Transverse colon (tissue), 4 donors: ENCODE data around the gene ELN. TPM values are rescaled to one million over a fixed set of nuclear protein-coding genes. Genes with fewer than 3 reads are reported as not detected.

Experiments
- DNase-seq: peaks from one replicate; pipeline ENCODE4 v3.0.0-alpha.2; 2019
- H3K27ac ChIP-seq, 4 donors: fragments of 200-600 bp; sonication (generic); 2 replicates each; pipeline ENCODE4 v1.5.1; 2016 to 2018; ENCODE audit warnings: inconsistent platforms in 4 of 4
- H3K27me3 ChIP-seq: fragments of 200-600 bp; sonication (generic); 2 replicates; pipeline ENCODE4 v1.5.1; 2017; ENCODE audit warnings: inconsistent platforms
- H3K36me3 ChIP-seq, 4 donors: fragments of 200-600 bp; sonication (generic); 2 replicates each; pipeline ENCODE4 v1.5.1; 2017 to 2019; ENCODE audit warnings: inconsistent platforms in 4 of 4
- H3K4me1 ChIP-seq, 4 donors: fragments of 200-600 bp; sonication (generic); 2 replicates each; pipeline ENCODE4 v1.5.1; 2017 to 2020; ENCODE audit warnings: inconsistent platforms in 4 of 4
- H3K4me3 ChIP-seq, 4 donors: fragments of 200-600 bp; sonication (generic); 1 replicate in 1 of 4; 2 replicates in 3 of 4; pipeline versions ENCODE4 v1.5.1 to v1.6.1; 2017 to 2019; ENCODE audit warnings: inconsistent platforms in 4 of 4
- H3K9me3 ChIP-seq, 2 donors: fragments of 200-600 bp; sonication (generic); 2 replicates each; pipeline ENCODE4 v1.5.1; 2017 to 2019; ENCODE audit warnings: inconsistent platforms in 2 of 2
- EP300 ChIP-seq: sonication (generic); formaldehyde crosslinking; IDR thresholded peaks from one replicate; pipeline ENCODE4 v1.6.1; 2017; ENCODE audit warnings: antibody characterized with exemption, low read depth
- POLR2A ChIP-seq: fragments of 450-650 bp; IDR thresholded peaks from one replicate; pipeline ENCODE4 v1.6.1; 2016; ENCODE audit warnings: antibody characterized with exemption, mild to moderate bottlenecking, moderate library complexity
- POLR2AphosphoS5 ChIP-seq, 3 donors: sonication (generic); formaldehyde crosslinking; IDR thresholded peaks; one replicate each; pipeline ENCODE4 v1.6.1; 2016; ENCODE audit warnings: antibody characterized with exemption in 3 of 3
- WGBS, 2 donors: methylation state at CpG; one replicate each; pipeline ENCODE4 v1.1.5; 2018; ENCODE audit warnings: low coverage in 1 of 2; 5-methylcytosine and 5-hydroxymethylcytosine counted together
- in situ Hi-C, 4 donors: fragments of 200-750 bp; cut with MboI; loops; one replicate each; pipeline versions ENCODE4 v1.15.0 to v1.15.1; 2017; ENCODE audit warnings: low sequenced_read_pairs in 3 of 4, low pct_ligation_motif_present in 1 of 4, low pct_unique_long_range_greater_than_20kb in 1 of 4
- intact Hi-C: fragments of 100-400 bp; cut with DNase I; formaldehyde crosslinking; loops from one replicate; pipeline ENCODE4 v1.15.1; 2023; ENCODE audit warnings: low total_unique reads
- total RNA-seq, 4 donors: library from RNA; depleted of rRNA; stranded (reverse); fragments of >200 nt; gene quantifications; one replicate each; pipeline ENCODE4 v1.1.0, GENCODE V29; 2016
- TF ChIP-seq, protein P1 (sequence below), 5 experiments: fragments of 200-600 bp in 3 of 5; fragments of 450-650 bp in 2 of 5; sonication (generic) in 3 of 5; IDR thresholded peaks; 1 replicate in 2 of 5; 2 replicates in 3 of 5; pipeline ENCODE4 v1.5.1; 2016 to 2017; ENCODE audit warnings: antibody characterized with exemption in 5 of 5, inconsistent platforms in 3 of 5, mild to moderate bottlenecking in 2 of 5, moderate library complexity in 1 of 5

The ELN gene
- total RNA-seq, 4 donors from 2014 or later, result 8.4 to 147 (median 25.8) TPM

DNA sequence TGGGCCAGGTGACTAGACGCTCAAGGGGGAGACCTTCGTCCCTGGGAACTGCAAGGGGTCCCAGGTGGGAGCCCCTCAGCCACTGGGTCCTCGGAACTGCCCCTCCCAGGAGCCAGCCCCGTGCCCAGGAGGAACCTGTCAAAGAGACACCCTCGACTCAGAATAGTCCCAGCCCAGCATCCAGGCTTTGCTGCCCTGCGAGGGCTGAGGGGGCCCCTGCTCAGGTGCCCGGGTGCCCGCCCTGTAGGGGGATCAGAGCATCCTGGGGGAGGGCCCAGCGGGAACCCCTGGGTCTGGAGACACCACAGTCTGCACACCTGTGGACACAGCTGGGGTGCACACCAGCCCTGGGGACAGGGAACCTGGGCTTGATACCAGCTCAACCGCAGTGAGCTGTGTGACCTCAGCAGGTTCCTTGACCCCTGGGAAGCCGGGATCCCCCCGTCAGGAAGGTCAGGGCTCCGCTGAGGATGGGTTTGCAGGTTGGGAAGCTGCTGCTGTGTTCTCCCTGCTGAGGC lies 407 bp downstream of the ELN start:
- Histone ChIP-seq H3K27ac (peak overlapping the region; percentile 77 to 95 (median 82)), H3K27me3 (peaks cover 6% of the 10 kb centered on the region), H3K9me3 (no peaks in the 10 kb centered on the region), H3K4me1 (peaks cover 22 to 47% (median 36%) of the 10 kb centered on the region in 4 donors), H3K4me3 (peak overlapping the region; percentile 37 to 49 (median 43)), H3K36me3 (no peaks in the 10 kb centered on the region)
- intact Hi-C loops, result no loop called here
- no peak for DNase-seq
- 43% methylated on average over 10 of the region's 13 CpGs; no CpG with 5 or more reads in 1 of the 2 donors for WGBS, 2 donors
- TF ChIP-seq POLR2AphosphoS5 (IDR thresholded peaks at IDR 0.05) (no peak), EP300 (no peak), POLR2A (no peak)
- TF ChIP-seq, protein P1, sequence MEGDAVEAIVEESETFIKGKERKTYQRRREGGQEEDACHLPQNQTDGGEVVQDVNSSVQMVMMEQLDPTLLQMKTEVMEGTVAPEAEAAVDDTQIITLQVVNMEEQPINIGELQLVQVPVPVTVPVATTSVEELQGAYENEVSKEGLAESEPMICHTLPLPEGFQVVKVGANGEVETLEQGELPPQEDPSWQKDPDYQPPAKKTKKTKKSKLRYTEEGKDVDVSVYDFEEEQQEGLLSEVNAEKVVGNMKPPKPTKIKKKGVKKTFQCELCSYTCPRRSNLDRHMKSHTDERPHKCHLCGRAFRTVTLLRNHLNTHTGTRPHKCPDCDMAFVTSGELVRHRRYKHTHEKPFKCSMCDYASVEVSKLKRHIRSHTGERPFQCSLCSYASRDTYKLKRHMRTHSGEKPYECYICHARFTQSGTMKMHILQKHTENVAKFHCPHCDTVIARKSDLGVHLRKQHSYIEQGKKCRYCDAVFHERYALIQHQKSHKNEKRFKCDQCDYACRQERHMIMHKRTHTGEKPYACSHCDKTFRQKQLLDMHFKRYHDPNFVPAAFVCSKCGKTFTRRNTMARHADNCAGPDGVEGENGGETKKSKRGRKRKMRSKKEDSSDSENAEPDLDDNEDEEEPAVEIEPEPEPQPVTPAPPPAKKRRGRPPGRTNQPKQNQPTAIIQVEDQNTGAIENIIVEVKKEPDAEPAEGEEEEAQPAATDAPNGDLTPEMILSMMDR (IDR thresholded peaks at IDR 0.05), result no peak
- in situ Hi-C loops, result loop anchor here in 3 of 4 donors (10.0 kb wide), 1 partner anchor 154 kb away; no protein-coding TSS in a partner anchor

DNA sequence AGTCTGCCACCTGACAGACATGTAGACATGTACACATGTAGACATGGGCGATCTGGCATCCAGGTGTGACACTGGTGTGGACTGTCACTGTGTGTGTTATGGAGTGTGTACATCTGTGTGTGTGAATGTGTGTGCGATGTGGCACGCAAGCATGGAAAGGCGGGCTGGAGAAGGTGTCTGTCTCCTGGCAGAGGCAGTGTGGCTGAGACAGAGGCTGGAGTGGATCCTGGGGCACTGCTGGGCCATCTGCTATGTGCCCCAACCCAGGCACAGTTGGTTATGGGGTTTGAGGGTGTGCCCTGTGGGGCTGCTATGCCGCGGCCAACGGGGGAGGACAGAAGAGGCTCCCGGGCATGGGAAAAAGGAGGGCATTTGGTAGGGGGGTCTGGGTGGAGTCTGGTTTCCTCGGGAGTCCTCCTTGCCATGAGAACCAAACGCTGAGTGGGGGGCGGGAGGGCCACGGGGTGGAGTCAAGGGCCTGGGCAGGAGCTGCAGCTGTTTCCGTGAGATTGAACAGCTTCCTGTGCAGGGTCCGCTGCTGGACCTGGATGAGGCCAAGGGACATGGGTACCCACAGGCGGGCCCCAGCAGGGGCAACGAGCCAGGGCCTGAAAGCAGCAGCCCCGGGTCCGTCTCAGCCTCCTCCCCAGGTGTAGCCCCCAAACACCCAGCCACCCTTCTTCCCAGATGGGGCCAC lies 1.3 kb downstream of the ELN start:
- Histone ChIP-seq H3K27ac (peak overlapping the region; percentile 58 to 95 (median 81)), H3K9me3 (no peaks in the 10 kb centered on the region), H3K4me1 (peaks cover 28 to 50% (median 42%) of the 10 kb centered on the region in 4 donors), H3K4me3 (peak overlapping the region in 3 of 4 donors; percentile 37 to 49 (median 45)), H3K27me3 (peaks cover 6% of the 10 kb centered on the region), H3K36me3 (no peaks in the 10 kb centered on the region)
- TF ChIP-seq POLR2A (no peak), POLR2AphosphoS5 (IDR thresholded peaks at IDR 0.05) (no peak), EP300 (no peak)
- TF ChIP-seq, protein P1 (IDR thresholded peaks at IDR 0.05), result no peak
- intact Hi-C loops, result no loop called here
- in situ Hi-C loops, result loop anchor here in 3 of 4 donors (10.0 kb wide), 1 partner anchor 154 kb away; no protein-coding TSS in a partner anchor
- 45% methylated on average over 18 of the region's 18 CpGs; no CpG with 5 or more reads in 1 of the 2 donors for whole genome bisulfite sequencing, 2 donors
- DNase-seq, result no peak

DNA sequence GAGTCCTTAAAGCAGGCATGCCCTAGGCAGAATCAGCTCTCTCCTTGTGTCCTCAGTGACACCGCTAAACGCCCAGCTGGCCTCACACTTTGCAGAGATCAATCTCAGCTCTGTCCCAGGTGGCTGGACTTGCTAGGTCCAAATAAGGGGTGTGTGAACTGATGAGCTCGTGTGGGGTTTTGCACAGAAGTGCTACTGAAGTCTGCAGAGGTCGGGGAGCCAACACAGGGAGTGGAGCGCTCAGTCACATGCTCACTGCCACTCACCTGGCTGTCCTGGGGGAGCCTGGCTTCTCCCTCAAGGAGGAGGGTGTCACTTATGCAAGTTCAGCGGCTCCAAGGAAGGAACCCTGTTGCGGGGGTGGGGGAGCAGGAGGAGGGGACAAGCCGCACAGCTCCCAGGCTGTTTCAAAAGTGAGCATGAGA lies 2.0 kb downstream of the ELN start:
- H3K4me3 ChIP-seq, result peak overlapping the region in 3 of 4 donors; percentile 37 to 49 (median 45)
- in situ Hi-C loops, result loop anchor here in 3 of 4 donors (10.0 kb wide), 1 partner anchor 155 kb away; no protein-coding TSS in a partner anchor

DNA sequence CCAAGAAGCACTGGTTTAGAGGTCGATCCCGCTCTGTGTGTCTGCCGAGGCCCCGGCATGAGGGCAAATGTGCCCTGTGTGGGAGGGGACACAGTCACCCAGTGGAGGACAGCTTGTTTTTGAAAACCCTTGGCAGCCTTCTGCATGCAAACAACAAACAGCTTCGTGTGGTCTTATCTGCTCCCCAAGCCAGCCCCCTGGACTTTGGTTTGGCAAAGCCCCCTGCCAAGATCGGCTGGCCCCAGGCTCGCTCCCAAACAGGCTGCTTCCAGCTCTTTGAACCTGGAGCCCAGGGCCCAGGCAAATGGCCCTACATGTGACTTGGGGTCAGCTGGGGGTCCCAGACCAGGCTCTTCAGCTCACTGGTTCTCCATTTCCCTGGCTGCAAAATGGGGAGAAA lies 2.9 kb downstream of the ELN start:
- Histone ChIP-seq H3K36me3 (no peaks in the 10 kb centered on the region), H3K4me1 (peaks cover 29 to 51% (median 42%) of the 10 kb centered on the region in 4 donors), H3K27me3 (peaks cover 6% of the 10 kb centered on the region), H3K9me3 (no peaks in the 10 kb centered on the region), H3K4me3 (peak overlapping the region in 2 of 4 donors; percentile 6 to 12), H3K27ac (peak overlapping the region; percentile 58 to 95 (median 81))
- TF ChIP-seq EP300 (no peak), POLR2A (no peak), POLR2AphosphoS5 (IDR thresholded peaks at IDR 0.05) (no peak)
- TF ChIP-seq, protein P1 (IDR thresholded peaks at IDR 0.05), result no peak
- intact Hi-C loops (no loop called here), in situ Hi-C loops (no loop called here)
- 77% methylated on average over 7 of the region's 7 CpGs; no CpG with 5 or more reads in 1 of the 2 donors for whole genome bisulfite sequencing, 2 donors
- no peak for DNase-seq

More for the DNA sequence above, 2.0 kb downstream of the ELN start:
- no peak for DNase-seq
- Histone ChIP-seq H3K36me3 (no peaks in the 10 kb centered on the region), H3K9me3 (no peaks in the 10 kb centered on the region), H3K4me1 (peaks cover 29 to 54% (median 43%) of the 10 kb centered on the region in 4 donors), H3K27ac (peak overlapping the region; percentile 58 to 95 (median 81)), H3K27me3 (peaks cover 6% of the 10 kb centered on the region)
- WGBS, 2 donors, result 42 to 43% methylated on average over 3 to 8 of the region's 8 CpGs
- TF ChIP-seq POLR2A (no peak), POLR2AphosphoS5 (IDR thresholded peaks at IDR 0.05) (peak in 1 of 3 donors; percentile 11), EP300 (no peak)
- intact Hi-C loops, result no loop called here
